Neural cell (in vitro differentiated cells): ENCODE measurements around the gene ITGB1BP2. TPM values are rescaled to one million over a fixed set of nuclear protein-coding genes. Genes with fewer than 3 reads are reported as not detected.

ENCODE experiments used
- H2AFZ ChIP-seq: fragments of 200-600, 300-800 bp; sonication (generic), shearing (Covaris generic); 2 replicates; pipeline ENCODE4 v1.6.0; 2014; ENCODE audit warnings: low read depth, mild to moderate bottlenecking, antibody characterized with exemption, low read length, moderate library complexity
- H3F3A ChIP-seq: fragments of 200-600 bp; shearing (Covaris generic); 2 replicates; pipeline ENCODE4 v1.6.1; 2016; ENCODE audit warnings: mild to moderate bottlenecking, moderate library complexity, mixed read lengths, antibody characterized with exemption, low read length; ENCODE audit not compliant: insufficient read depth, poor library complexity, severe bottlenecking
- H3K27ac ChIP-seq: fragments of 200-600, 300-800 bp; sonication (generic), shearing (Covaris generic); 2 replicates; pipeline ENCODE4 v1.5.1; 2014; ENCODE audit warnings: mild to moderate bottlenecking, low read length, moderate library complexity
- H3K27me3 ChIP-seq: fragments of 300-800, 200-600 bp; sonication (generic), shearing (Covaris generic); 2 replicates; pipeline ENCODE4 v1.6.0; 2014; ENCODE audit warnings: mild to moderate bottlenecking, low read depth, low read length, moderate library complexity; ENCODE audit not compliant: insufficient read depth
- H3K36me3 ChIP-seq: fragments of 300-800, 200-600 bp; sonication (generic), shearing (Covaris generic); 2 replicates; pipeline ENCODE4 v1.5.1; 2014; ENCODE audit warnings: mild to moderate bottlenecking, antibody characterized with exemption, low read length, moderate library complexity; ENCODE audit not compliant: insufficient read depth
- H3K4me2 ChIP-seq: fragments of 300-800, 200-600 bp; sonication (generic), shearing (Covaris generic); 2 replicates; pipeline ENCODE4 v1.6.0; 2014; ENCODE audit warnings: mild to moderate bottlenecking, low read length
- H3K4me3 ChIP-seq: fragments of 300-800, 200-600 bp; sonication (generic), shearing (Covaris generic); 2 replicates; pipeline ENCODE4 v1.5.1; 2014; ENCODE audit warnings: mild to moderate bottlenecking, low read length, moderate library complexity
- H3K79me2 ChIP-seq: fragments of 200-600 bp; shearing (Covaris generic); replicated peaks from 2 replicates; pipeline ENCODE4 v1.6.0; 2014; ENCODE audit warnings: mild to moderate bottlenecking, low read length, moderate library complexity; ENCODE audit not compliant: insufficient read depth
- H3K9ac ChIP-seq: fragments of 300-800, 200-600 bp; sonication (generic), shearing (Covaris generic); 2 replicates; pipeline ENCODE4 v1.6.1; 2016; ENCODE audit warnings: mild to moderate bottlenecking, low read length, mixed read lengths
- H3K9me2 ChIP-seq: fragments of 200-600 bp; shearing (Covaris generic); 2 replicates; pipeline ENCODE4 v1.6.1; 2016; ENCODE audit warnings: mild to moderate bottlenecking, low read length, mixed read lengths; ENCODE audit not compliant: insufficient read depth
- H3K9me3 ChIP-seq: fragments of 200-600, 300-800 bp; sonication (generic), shearing (Covaris generic); 2 replicates; pipeline ENCODE4 v1.6.1; 2016; ENCODE audit warnings: mild to moderate bottlenecking, mixed run types, low read length, moderate library complexity, mixed read lengths
- H4K20me1 ChIP-seq: fragments of 200-600 bp; shearing (Covaris generic); 2 replicates; pipeline ENCODE4 v1.6.1; 2016; ENCODE audit warnings: mild to moderate bottlenecking, mixed run types; ENCODE audit not compliant: insufficient read depth
- CTCF ChIP-seq: fragments of 450-650 bp; IDR thresholded peaks from 2 replicates; pipeline ENCODE4 v1.5.1; 2014; ENCODE audit warnings: antibody characterized with exemption, mild to moderate bottlenecking, moderate library complexity; ENCODE audit not compliant: poor library complexity, severe bottlenecking
- EP300 ChIP-seq: fragments of 450-650 bp; conservative IDR thresholded peaks from 2 replicates; pipeline ENCODE4 v1.6.1; 2014; ENCODE audit warnings: antibody characterized with exemption, mild to moderate bottlenecking, moderate library complexity; ENCODE audit not compliant: poor library complexity, severe bottlenecking
- EZH2 ChIP-seq: fragments of 200-600, 300-800 bp; shearing (Covaris generic), sonication (generic); IDR thresholded peaks from 2 replicates; pipeline ENCODE4 v1.6.1; 2014; ENCODE audit warnings: antibody characterized with exemption, low read length, borderline replicate concordance, mild to moderate bottlenecking; ENCODE audit not compliant: insufficient read depth, poor library complexity, severe bottlenecking
- MXI1 ChIP-seq: fragments of 450-650 bp; conservative IDR thresholded peaks from 2 replicates; pipeline ENCODE4 v1.6.1; 2014; ENCODE audit warnings: antibody characterized with exemption, mild to moderate bottlenecking; ENCODE audit not compliant: poor library complexity, severe bottlenecking
- POLR2AphosphoS5 ChIP-seq: IDR thresholded peaks from 2 replicates; pipeline ENCODE4 v1.6.1; 2012
- RAD21 ChIP-seq: fragments of 450-650 bp; conservative IDR thresholded peaks from 2 replicates; pipeline ENCODE4 v1.6.1; 2014; ENCODE audit warnings: antibody characterized with exemption, mild to moderate bottlenecking, moderate library complexity
- REST ChIP-seq: IDR thresholded peaks from 2 replicates; pipeline ENCODE4 v1.6.1; 2012; ENCODE audit warnings: borderline replicate concordance
- SMC3 ChIP-seq: fragments of 450-650 bp; conservative IDR thresholded peaks from 2 replicates; pipeline ENCODE4 v1.6.1; 2014; ENCODE audit warnings: antibody characterized with exemption, mild to moderate bottlenecking, moderate library complexity; ENCODE audit not compliant: poor library complexity
- TAF1 ChIP-seq: IDR thresholded peaks from 2 replicates; pipeline ENCODE4 v1.6.1; 2012; ENCODE audit warnings: low read depth
- polyA plus RNA-seq: library from polyadenylated mRNA; depleted of rRNA; stranded (reverse); fragments of >200 nt; gene quantifications from 2 replicates; pipeline ENCODE4 v1.2.3, GENCODE V29; 2014

Gene ITGB1BP2
- polyA plus RNA-seq, 1 donor from 2014 or later = 2.8 TPM

GRCh38 chrX:71282514-71283402, 18.8 kb upstream of the ITGB1BP2 start:
- Histone ChIP-seq H3K9ac (peak overlapping the region; percentile 67), H3K4me3 (peak overlapping the region; percentile 79), H3K9me2 (no peaks in the 10 kb centered on the region)

GRCh38 chrX:71283403-71284143, 18.0 kb upstream of the ITGB1BP2 start, which contains the start of gene NONO:
Gene NONO (plus strand): TSS chrX:71283635. CDS start chrX:71290638, 7,003 bp downstream.
- H3K27ac ChIP-seq = peak within 1 kb of the TSS; percentile 96
- H2AFZ ChIP-seq = peak within 1 kb of the TSS; percentile 40
- peaks cover 33% of the 10 kb centered on the region for H3K79me2 ChIP-seq

More at GRCh38 chrX:71282514-71283402, 18.8 kb upstream of the ITGB1BP2 start:
- Histone ChIP-seq H3K4me2 (peak overlapping the region; percentile 39), H2AFZ (peak overlapping the region; percentile 40), H4K20me1 (no peaks in the 10 kb centered on the region), H3K9me3 (no peaks in the 10 kb centered on the region), H3K27me3 (no peaks in the 10 kb centered on the region), H3K79me2 (peaks cover 31% of the 10 kb centered on the region), H3F3A (no peaks in the 10 kb centered on the region), H3K27ac (peak overlapping the region; percentile 96), H3K36me3 (no peaks in the 10 kb centered on the region)
- TF ChIP-seq MXI1 = peak; percentile 19
- TF ChIP-seq EP300 = peak; percentile 58
- TF ChIP-seq RAD21 = peak; percentile 8
- TF ChIP-seq CTCF = no peak
- TF ChIP-seq SMC3 = no peak
- no peak for TF ChIP-seq TAF1

More at GRCh38 chrX:71283403-71284143, 18.0 kb upstream of the ITGB1BP2 start, which contains the start of gene NONO:
- no peaks in the 10 kb centered on the region for H3K36me3 ChIP-seq
- TF ChIP-seq EP300 (no peak), CTCF (peak; percentile 37), SMC3 (no peak), EZH2 (no peak), RAD21 (peak; percentile 30), POLR2AphosphoS5 (peak; percentile 95), REST (no peak), MXI1 (peak; percentile 50), TAF1 (peak; percentile 41)
- H3K9me2 ChIP-seq = no peaks in the 10 kb centered on the region
- H3K27me3 ChIP-seq = no peaks in the 10 kb centered on the region
- H3K4me2 ChIP-seq = peak within 1 kb of the TSS; percentile 86
- H3K9ac ChIP-seq = peak within 1 kb of the TSS; percentile 93
- H3K4me3 ChIP-seq = peak within 1 kb of the TSS; percentile 79
- H4K20me1 ChIP-seq = no peaks in the 10 kb centered on the region
- no peaks in the 10 kb centered on the region for H3F3A ChIP-seq
- no peaks in the 10 kb centered on the region for H3K9me3 ChIP-seq
